Measurements from ENCODE around the gene SLC26A1. TPM values are rescaled to one million over a fixed set of nuclear protein-coding genes. Genes with fewer than 3 reads are reported as not detected.

Gene SLC26A1
- total and polyA plus RNA-seq, 2 of the 13 experiments (the other 11 are each of a cell fraction or from before 2014, with no cell fraction given) = 5.4 to 22.9 TPM

DNA sequence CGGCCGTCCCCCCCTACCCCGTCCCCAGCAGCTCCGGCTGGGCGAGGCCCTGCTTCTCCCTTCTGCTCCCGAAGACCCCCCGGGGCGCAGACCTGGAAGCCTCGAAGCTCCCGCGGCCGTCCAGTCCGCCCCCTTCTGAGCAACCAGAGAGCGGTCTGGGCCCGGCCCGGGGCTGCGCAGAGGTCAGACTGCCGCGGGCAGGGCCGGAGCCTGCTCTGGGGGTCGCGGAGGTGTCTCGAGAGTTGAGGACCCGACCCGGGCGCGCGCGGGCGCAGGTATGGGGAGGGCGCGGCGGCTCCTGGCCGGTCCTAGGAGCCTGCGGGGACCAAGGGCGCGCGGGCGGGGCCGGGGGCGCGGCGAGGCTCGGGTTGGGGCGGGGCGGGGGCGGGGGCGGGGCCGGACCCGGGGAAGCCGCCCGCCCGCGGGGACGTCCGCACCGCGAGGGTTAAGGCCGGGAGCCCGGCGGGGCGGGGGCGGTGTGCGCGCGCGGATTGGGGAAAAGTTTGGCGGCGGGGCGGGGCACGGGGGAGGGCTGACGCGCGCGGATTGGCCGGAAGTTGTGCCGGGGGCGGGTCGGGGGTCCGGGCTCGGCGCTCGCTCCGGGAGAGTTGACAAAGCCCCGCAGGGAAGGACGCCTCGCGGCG is 17.9 kb upstream of the SLC26A1 start, which contains the start of gene FGFRL1 (continued):
- TF ChIP-seq MTA1 (CRISPR knock-in tag; IDR thresholded peaks at IDR 0.05; ENCODE audit: borderline replicate concordance) (0 out of 2 replicates have a peak, but pooled peaks have one; percentile 28), HNRNPK (IDR thresholded peaks at IDR 0.05; ENCODE audit: low read depth, low read length, poor library complexity, severe bottlenecking) (peak; percentile 16), SP2 (CRISPR knock-in tag; IDR thresholded peaks at IDR 0.05) (peak; percentile 59), TAF1 (CRISPR knock-in tag; IDR thresholded peaks at IDR 0.05) (peak; percentile 25; the same call in 1 of the 2 replicates), ZNF777 (CRISPR knock-in tag; IDR thresholded peaks at IDR 0.05) (peak; percentile 66), ZNF652 (CRISPR knock-in tag; IDR thresholded peaks at IDR 0.05; ENCODE audit: borderline replicate concordance, low read depth) (peak; percentile 86), TCF12 (IDR thresholded peaks at IDR 0.05) (no peak), TCF12 (CRISPR knock-in tag; IDR thresholded peaks at IDR 0.05) (no peak), RBFOX2 (IDR thresholded peaks at IDR 0.05; ENCODE audit: low read depth, low read length) (0 out of 2 replicates have a peak, but pooled peaks have one; percentile 30)

DNA sequence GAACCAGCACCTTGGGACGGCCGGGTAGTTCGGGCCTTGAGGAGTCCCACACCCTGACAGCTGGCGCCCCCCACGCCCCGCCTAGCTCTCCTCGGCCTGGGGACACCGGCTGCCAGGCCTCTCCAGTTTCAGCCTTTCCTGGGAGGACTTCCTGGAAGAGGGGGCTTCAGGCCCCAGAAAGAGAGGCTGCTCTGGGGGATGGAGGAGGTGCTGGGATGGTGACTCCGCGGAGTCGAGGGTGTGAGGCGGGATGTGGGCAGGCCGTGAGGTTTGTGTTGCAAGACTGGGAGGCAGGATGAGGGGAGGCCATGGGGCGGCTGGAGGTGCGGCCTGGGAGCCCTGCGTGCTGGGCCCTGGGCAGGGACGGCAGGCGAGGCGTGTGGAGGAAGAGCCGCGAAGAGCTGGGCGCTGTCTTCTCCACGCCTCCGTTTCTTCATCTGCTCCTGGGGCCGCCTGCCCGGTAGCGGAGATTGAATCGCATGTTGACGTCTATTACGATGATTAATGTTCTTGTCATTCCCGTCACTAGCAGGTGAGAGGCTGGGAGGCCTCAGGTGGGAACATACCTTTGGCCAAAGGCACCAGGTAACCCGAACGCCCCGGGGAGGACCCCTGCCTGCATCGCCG is 17.3 kb upstream of the SLC26A1 start:
- H3K9ac ChIP-seq (ENCODE audit: insufficient read depth, low read depth, low read length) = peak overlapping the region; percentile 46
- H2AFZ ChIP-seq (ENCODE audit: low read length) = no peak overlapping the region
- WGBS (ENCODE audit: low lambda C conversion rate) = 0% methylated on average over 6 of the region's 36 CpGs
- TF ChIP-seq MYC (CRISPR knock-in tag; IDR thresholded peaks at IDR 0.05; ENCODE audit: borderline replicate concordance) (peak; percentile 7; the same call in 1 of the 2 replicates), MTA3 (CRISPR knock-in tag; IDR thresholded peaks at IDR 0.05) (no peak), TBX3 (IDR thresholded peaks at IDR 0.05; ENCODE audit: borderline replicate concordance) (no peak), ZNF34 (CRISPR knock-in tag; IDR thresholded peaks at IDR 0.05; ENCODE audit: borderline replicate concordance) (no peak), SIX1 (CRISPR knock-in tag; IDR thresholded peaks at IDR 0.05; ENCODE audit: borderline replicate concordance) (no peak)
- TF ChIP-seq, protein P1, sequence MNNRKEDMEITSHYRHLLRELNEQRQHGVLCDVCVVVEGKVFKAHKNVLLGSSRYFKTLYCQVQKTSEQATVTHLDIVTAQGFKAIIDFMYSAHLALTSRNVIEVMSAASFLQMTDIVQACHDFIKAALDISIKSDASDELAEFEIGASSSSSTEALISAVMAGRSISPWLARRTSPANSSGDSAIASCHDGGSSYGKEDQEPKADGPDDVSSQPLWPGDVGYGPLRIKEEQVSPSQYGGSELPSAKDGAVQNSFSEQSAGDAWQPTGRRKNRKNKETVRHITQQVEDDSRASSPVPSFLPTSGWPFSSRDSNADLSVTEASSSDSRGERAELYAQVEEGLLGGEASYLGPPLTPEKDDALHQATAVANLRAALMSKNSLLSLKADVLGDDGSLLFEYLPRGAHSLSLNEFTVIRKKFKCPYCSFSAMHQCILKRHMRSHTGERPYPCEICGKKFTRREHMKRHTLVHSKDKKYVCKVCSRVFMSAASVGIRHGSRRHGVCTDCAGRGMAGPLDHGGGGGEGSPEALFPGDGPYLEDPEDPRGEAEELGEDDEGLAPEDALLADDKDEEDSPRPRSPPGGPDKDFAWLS (CRISPR knock-in tag; IDR thresholded peaks at IDR 0.05; ENCODE audit: borderline replicate concordance) = no peak
- TF ChIP-seq, protein P2, sequence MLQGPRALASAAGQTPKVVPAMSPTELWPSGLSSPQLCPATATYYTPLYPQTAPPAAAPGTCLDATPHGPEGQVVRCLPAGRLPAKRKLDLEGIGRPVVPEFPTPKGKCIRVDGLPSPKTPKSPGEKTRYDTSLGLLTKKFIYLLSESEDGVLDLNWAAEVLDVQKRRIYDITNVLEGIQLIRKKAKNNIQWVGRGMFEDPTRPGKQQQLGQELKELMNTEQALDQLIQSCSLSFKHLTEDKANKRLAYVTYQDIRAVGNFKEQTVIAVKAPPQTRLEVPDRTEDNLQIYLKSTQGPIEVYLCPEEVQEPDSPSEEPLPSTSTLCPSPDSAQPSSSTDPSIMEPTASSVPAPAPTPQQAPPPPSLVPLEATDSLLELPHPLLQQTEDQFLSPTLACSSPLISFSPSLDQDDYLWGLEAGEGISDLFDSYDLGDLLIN (CRISPR knock-in tag; IDR thresholded peaks at IDR 0.05; ENCODE audit: borderline replicate concordance) = no peak

More for the DNA sequence above, 17.3 kb upstream of the SLC26A1 start:
- peaks cover 58% of the 10 kb centered on the region for H3K4me1 ChIP-seq (ENCODE audit: insufficient read depth, low read length)
- H4K20me1 ChIP-seq (ENCODE audit: insufficient read depth, low read length) = no peaks in the 10 kb centered on the region
- peak overlapping the region; percentile 91 for H3K4me2 ChIP-seq (ENCODE audit: low read depth, low read length)
- intact Hi-C loops (cut with micrococcal nuclease; ENCODE audit: unreplicated experiment) (no loop called here), in situ Hi-C loops (cut with HindIII; ENCODE audit: extremely low pct_ligation_motif_present, low pct_unique_long_range_greater_than_20kb) (no loop called here)
- no peaks in the 10 kb centered on the region for H3K9me3 ChIP-seq (ENCODE audit: low read length)
- peaks cover 3% of the 10 kb centered on the region for H3K79me2 ChIP-seq (ENCODE audit: insufficient read depth, low read length)
- no peaks in the 10 kb centered on the region for H3K36me3 ChIP-seq (replicated peaks in 1 of 2; ENCODE audit: control insufficient read depth in 1 of 2, insufficient read depth in 2 of 2, low read length in 2 of 2)
- no peak for DNase-seq (ENCODE audit: low spot score)
- no TSS peak for BruUV-seq (replicated peaks)
- CTCF ChIA-PET (ENCODE audit: low intra/inter-chr PET ratio, low total read pairs) = no interaction called here
- peaks cover 6 to 26% of the 10 kb centered on the region in 2 experiments for H3K27me3 ChIP-seq (ENCODE audit: control insufficient read depth in 1 of 2, insufficient read depth in 2 of 2, low read length in 2 of 2)
- no peak for FAIRE-seq
- H3K4me3 ChIP-seq (replicated peaks in 1 of 3; ENCODE audit: insufficient read depth in 1 of 3, low read depth in 2 of 3, low read length in 3 of 3) = peak overlapping the region; percentile 49 to 89 (median 58); a peak in 5 of 6 replicates
- POLR2A ChIA-PET = interaction anchor here (0.7 to 1.0 kb wide), 3 partner anchors 17 to 23 kb away, joined by 3 to 8 read pairs (median 4); partner anchors contain the start of gene SLC26A1
- peak; percentile 32 for ATAC-seq
- no peak overlapping the region for H3K27ac ChIP-seq (ENCODE audit: extremely low read length, insufficient read depth, low read length)

All from HepG2 (cell line).